ENCODE results near the gene MPO.

DNA sequence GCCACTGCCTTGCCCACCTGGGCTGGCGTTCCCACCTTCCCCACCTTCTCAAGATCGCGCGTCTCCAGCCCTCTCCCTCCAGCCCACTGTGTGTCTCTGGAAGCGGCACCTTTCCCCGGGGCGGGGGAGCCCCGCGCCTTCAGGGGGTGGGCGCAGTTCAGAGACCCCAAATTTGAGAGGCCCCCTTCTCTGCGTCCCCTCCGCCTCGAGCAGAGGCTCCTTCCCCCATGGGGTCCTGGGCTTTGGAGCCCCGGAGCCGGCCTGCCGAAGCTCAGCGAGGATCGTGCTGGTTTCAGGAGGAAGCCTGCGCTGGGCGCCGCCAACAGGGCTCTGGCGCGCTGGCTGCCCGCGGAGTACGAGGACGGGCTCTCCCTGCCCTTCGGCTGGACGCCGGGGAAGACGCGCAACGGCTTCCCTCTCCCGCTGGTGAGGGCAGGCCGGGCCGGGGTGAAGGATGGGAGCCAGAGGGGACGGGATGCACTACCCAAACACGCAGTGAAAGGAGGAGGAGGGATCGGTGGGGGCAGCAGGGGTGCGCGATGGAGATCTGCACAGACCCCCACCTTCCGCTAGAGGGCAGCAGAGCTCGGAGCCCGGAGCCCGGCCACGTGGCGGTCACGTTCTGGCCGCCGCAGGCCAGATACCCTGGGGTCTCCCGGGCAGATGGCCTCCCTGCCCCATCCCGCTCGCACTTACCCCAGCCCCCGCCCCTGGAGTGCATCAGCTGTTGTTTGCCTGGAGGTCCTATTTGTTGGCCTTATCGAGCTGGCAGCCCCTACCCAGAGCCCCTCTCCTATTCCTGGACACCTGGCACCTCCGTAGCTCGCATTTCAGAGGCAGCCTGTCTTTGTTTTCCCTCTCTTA lies 31.2 kb downstream of the MPO start:
- no peak for TF ChIP-seq EZH2 (IDR thresholded peaks at IDR 0.05; ENCODE audit: borderline replicate concordance, insufficient read depth, low read depth, low read length, poor library complexity, severe bottlenecking)
- TF ChIP-seq, protein P1, sequence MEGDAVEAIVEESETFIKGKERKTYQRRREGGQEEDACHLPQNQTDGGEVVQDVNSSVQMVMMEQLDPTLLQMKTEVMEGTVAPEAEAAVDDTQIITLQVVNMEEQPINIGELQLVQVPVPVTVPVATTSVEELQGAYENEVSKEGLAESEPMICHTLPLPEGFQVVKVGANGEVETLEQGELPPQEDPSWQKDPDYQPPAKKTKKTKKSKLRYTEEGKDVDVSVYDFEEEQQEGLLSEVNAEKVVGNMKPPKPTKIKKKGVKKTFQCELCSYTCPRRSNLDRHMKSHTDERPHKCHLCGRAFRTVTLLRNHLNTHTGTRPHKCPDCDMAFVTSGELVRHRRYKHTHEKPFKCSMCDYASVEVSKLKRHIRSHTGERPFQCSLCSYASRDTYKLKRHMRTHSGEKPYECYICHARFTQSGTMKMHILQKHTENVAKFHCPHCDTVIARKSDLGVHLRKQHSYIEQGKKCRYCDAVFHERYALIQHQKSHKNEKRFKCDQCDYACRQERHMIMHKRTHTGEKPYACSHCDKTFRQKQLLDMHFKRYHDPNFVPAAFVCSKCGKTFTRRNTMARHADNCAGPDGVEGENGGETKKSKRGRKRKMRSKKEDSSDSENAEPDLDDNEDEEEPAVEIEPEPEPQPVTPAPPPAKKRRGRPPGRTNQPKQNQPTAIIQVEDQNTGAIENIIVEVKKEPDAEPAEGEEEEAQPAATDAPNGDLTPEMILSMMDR (IDR thresholded peaks at IDR 0.05) = peak; percentile 99
